ENCODE measurements around the gene EAF1.

DNA sequence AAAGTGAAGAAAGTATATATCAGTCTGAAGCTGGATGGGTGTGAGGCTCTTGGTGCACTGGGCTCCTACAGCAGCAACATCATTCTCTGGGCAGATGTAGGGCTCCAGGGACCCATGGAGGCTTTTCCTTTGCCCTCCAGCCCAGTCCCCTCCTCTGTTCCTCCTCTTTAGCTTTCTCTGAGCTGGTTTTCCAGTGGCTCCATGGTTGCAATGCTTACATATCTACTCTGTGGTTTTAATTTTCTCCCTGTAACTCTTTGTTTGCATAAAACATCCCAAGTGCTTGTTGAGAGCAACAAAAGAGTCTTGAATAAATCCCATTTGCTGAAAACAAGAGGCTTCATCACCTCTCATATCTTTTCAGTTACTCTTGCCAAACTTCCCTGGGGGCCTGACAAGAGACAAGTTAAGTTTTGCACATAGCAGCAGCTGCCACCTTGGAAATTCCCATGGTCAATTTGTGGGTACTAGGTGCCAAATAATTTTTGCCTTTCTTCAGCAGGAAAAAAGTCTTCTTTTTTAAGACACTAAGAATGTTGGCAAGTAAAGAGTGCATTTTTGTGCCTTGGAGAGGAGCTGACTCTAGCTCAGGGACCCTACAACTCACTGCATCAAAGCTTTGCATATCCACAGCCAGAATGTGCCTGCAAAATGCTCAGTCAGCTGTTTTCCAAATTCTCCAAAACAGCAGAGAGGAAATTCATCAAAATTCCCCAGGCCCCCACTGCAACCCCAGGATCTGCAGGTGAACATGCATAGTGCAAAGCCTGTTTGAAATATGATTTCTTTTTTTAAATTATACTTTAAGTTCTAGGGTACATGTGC is 52.2 kb downstream of the EAF1 start:
- TF ChIP-seq, protein P1, sequence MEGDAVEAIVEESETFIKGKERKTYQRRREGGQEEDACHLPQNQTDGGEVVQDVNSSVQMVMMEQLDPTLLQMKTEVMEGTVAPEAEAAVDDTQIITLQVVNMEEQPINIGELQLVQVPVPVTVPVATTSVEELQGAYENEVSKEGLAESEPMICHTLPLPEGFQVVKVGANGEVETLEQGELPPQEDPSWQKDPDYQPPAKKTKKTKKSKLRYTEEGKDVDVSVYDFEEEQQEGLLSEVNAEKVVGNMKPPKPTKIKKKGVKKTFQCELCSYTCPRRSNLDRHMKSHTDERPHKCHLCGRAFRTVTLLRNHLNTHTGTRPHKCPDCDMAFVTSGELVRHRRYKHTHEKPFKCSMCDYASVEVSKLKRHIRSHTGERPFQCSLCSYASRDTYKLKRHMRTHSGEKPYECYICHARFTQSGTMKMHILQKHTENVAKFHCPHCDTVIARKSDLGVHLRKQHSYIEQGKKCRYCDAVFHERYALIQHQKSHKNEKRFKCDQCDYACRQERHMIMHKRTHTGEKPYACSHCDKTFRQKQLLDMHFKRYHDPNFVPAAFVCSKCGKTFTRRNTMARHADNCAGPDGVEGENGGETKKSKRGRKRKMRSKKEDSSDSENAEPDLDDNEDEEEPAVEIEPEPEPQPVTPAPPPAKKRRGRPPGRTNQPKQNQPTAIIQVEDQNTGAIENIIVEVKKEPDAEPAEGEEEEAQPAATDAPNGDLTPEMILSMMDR (conservative IDR thresholded peaks at IDR 0.05) = no peak
- TF ChIP-seq ZFX (IDR thresholded peaks at IDR 0.05) = no peak

All from C4-2B (cell line).